Esophagus muscularis mucosa (tissue), 4 donors: ENCODE data around the gene RPH3AL. TPM values are rescaled to one million over a fixed set of nuclear protein-coding genes. Genes with fewer than 3 reads are reported as not detected.
"Not testable (repeated sequence)": the region's sequence is repeated elsewhere in the genome, so short reads cannot be mapped to it uniquely, and the experiment has no call there.

Source experiments
- DNase-seq: peaks from one replicate; pipeline ENCODE4 v3.0.0-alpha.2; 2017; ENCODE audit errors: extremely low spot score
- H3K27ac ChIP-seq, 4 donors: fragments of 200-600 bp; sonication (generic); replicated peaks in 1 of 4; 1 replicate in 3 of 4; 2 replicates in 1 of 4; pipeline ENCODE4 v1.5.1; 2016 to 2019; ENCODE audit warnings: mild to moderate bottlenecking in 1 of 4
- H3K27me3 ChIP-seq, 4 donors: fragments of 200-600 bp; sonication (generic); one replicate each; pipeline versions ENCODE4 v1.5.1 to v1.6.0; 2016 to 2019
- H3K36me3 ChIP-seq, 4 donors: fragments of 200-600 bp; sonication (generic); one replicate each; pipeline ENCODE4 v1.5.1; 2016 to 2019
- H3K4me1 ChIP-seq, 4 donors: fragments of 200-600 bp; sonication (generic); one replicate each; pipeline ENCODE4 v1.5.1; 2016 to 2019
- H3K4me3 ChIP-seq, 4 donors: fragments of 200-600 bp; sonication (generic); 1 replicate in 2 of 4; 2 replicates in 2 of 4; pipeline ENCODE4 v1.5.1; 2016 to 2019; ENCODE audit warnings: mild to moderate bottlenecking in 4 of 4, moderate library complexity in 1 of 4
- H3K9me3 ChIP-seq, 4 donors: fragments of 200-600 bp; sonication (generic); 1 replicate in 3 of 4; 2 replicates in 1 of 4; pipeline ENCODE4 v1.5.1; 2016 to 2019
- CTCF ChIP-seq, 3 experiments: fragments of 200-600 bp in 2 of 3; fragments of 450-650 bp in 1 of 3; sonication (generic) in 2 of 3; IDR thresholded peaks; one replicate each; pipeline ENCODE4 v1.5.1; 2017 to 2019; ENCODE audit warnings: antibody characterized with exemption in 3 of 3, mild to moderate bottlenecking in 2 of 3, moderate library complexity in 1 of 3
- EP300 ChIP-seq: sonication (generic); formaldehyde crosslinking; IDR thresholded peaks from one replicate; pipeline ENCODE4 v1.6.1; 2017; ENCODE audit warnings: antibody characterized with exemption
- POLR2A ChIP-seq: fragments of 450-650 bp; IDR thresholded peaks from one replicate; pipeline ENCODE4 v1.6.1; 2017; ENCODE audit warnings: antibody characterized with exemption, moderate library complexity, mild to moderate bottlenecking, low read depth
- POLR2AphosphoS5 ChIP-seq, 2 donors: sonication (generic); formaldehyde crosslinking; IDR thresholded peaks; one replicate each; pipeline ENCODE4 v1.6.1; 2017; ENCODE audit warnings: antibody characterized with exemption in 2 of 2
- WGBS: methylation state at CpG from one replicate; pipeline ENCODE4 v1.1.5; 2018; 5-methylcytosine and 5-hydroxymethylcytosine counted together
- intact Hi-C: fragments of 100-400 bp; cut with DNase I; formaldehyde crosslinking; loops from one replicate; pipeline ENCODE4 v1.15.1; 2023
- total RNA-seq, 4 donors: library from RNA; depleted of rRNA; stranded (reverse); fragments of >200 nt; gene quantifications; one replicate each; pipeline versions ENCODE4 v1.1.0 to v1.2.1, GENCODE V29; 2016

RPH3AL gene
- total RNA-seq, 4 donors from 2014 or later: 8.7 to 21.0 (median 14.8) TPM

GRCh38 chr17:223723-224471, 128.7 kb downstream of the RPH3AL start:
- Histone ChIP-seq H3K36me3 (no peaks in the 10 kb centered on the region), H3K4me3 (no peak overlapping the region), H3K9me3 (no peaks in the 10 kb centered on the region), H3K27ac (no peak overlapping the region), H3K4me1 (peaks cover 0 to 11% (median 1%) of the 10 kb centered on the region in 4 donors), H3K27me3 (no peaks in the 10 kb centered on the region)
- intact Hi-C loops: no loop called here
- TF ChIP-seq CTCF (IDR thresholded peaks at IDR 0.05) (no peak), POLR2AphosphoS5 (IDR thresholded peaks at IDR 0.05) (no peak), EP300 (no peak), POLR2A (no peak)
- WGBS: 93% methylated on average over 11 of the region's 12 CpGs
- DNase-seq: no peak

GRCh38 chr17:222172-222571, 130.4 kb downstream of the RPH3AL start:
- Histone ChIP-seq H3K36me3 (no peaks in the 10 kb centered on the region), H3K27ac (no peak overlapping the region), H3K9me3 (no peaks in the 10 kb centered on the region), H3K4me3 (no peak overlapping the region), H3K4me1 (peaks cover 0 to 4% (median 1%) of the 10 kb centered on the region in 4 donors), H3K27me3 (no peaks in the 10 kb centered on the region)
- intact Hi-C loops: no loop called here
- 65% methylated on average over 8 of the region's 8 CpGs for WGBS
- TF ChIP-seq CTCF (IDR thresholded peaks at IDR 0.05): no peak
- TF ChIP-seq EP300: no peak
- no peak for TF ChIP-seq POLR2AphosphoS5 (IDR thresholded peaks at IDR 0.05)
- TF ChIP-seq POLR2A: no peak
- DNase-seq: no peak

- H3K27ac ChIP-seq: no peak overlapping the region
- no peak overlapping the region for H3K4me3 ChIP-seq
- H3K27me3 ChIP-seq: no peaks in the 10 kb centered on the region
- H3K9me3 ChIP-seq: no peaks in the 10 kb centered on the region
- no peak for DNase-seq
- H3K4me1 ChIP-seq: peaks cover 0 to 4% (median 0%) of the 10 kb centered on the region in 4 donors
- TF ChIP-seq POLR2A: no peak
- WGBS: 94% methylated on average over 4 of the region's 10 CpGs
- intact Hi-C loops: no loop called here
- H3K36me3 ChIP-seq: no peaks in the 10 kb centered on the region
These were observed 132.9 kb downstream of the RPH3AL start for GRCh38 chr17:219696-220095.

- Histone ChIP-seq H3K27me3 (no peaks in the 10 kb centered on the region), H3K4me3 (no peak overlapping the region), H3K9me3 (no peaks in the 10 kb centered on the region), H3K36me3 (no peaks in the 10 kb centered on the region), H3K27ac (no peak overlapping the region), H3K4me1 (peaks cover 0 to 4% (median 0%) of the 10 kb centered on the region in 4 donors)
- intact Hi-C loops: no loop called here
- TF ChIP-seq CTCF (IDR thresholded peaks at IDR 0.05) (no peak), EP300 (no peak), POLR2AphosphoS5 (IDR thresholded peaks at IDR 0.05) (no peak), POLR2A (no peak)
- 76% methylated on average over 7 of the region's 8 CpGs for WGBS
- no peak for DNase-seq
These were observed 134.0 kb downstream of the RPH3AL start for GRCh38 chr17:218432-219110.

GRCh38 chr17:216625-217024, 136.0 kb downstream of the RPH3AL start:
- WGBS: 57% methylated on average over 2 of the region's 2 CpGs
- peaks cover 0 to 4% (median 0%) of the 10 kb centered on the region in 4 donors for H3K4me1 ChIP-seq
- no peak overlapping the region for H3K4me3 ChIP-seq
- peaks cover 0 to 7% (median 0%) of the 10 kb centered on the region in 4 donors for H3K36me3 ChIP-seq
- DNase-seq: no peak
- TF ChIP-seq POLR2AphosphoS5 (IDR thresholded peaks at IDR 0.05) (no peak), CTCF (IDR thresholded peaks at IDR 0.05) (no peak), POLR2A (no peak), EP300 (no peak)
- no peaks in the 10 kb centered on the region for H3K27me3 ChIP-seq
- intact Hi-C loops: no loop called here
- H3K9me3 ChIP-seq: no peaks in the 10 kb centered on the region
- H3K27ac ChIP-seq: no peak overlapping the region

GRCh38 chr17:215563-216478, 136.8 kb downstream of the RPH3AL start:
- H3K4me1 ChIP-seq, H3K36me3 ChIP-seq, H3K27me3 ChIP-seq, DNase-seq, intact Hi-C loops, H3K27ac ChIP-seq, H3K9me3 ChIP-seq: not testable (repeated sequence)
- peak overlapping the region in 1 of 4 donors; percentile 39 for H3K4me3 ChIP-seq
- 58% methylated on average over 15 of the region's 29 CpGs for WGBS
